GM20431 (cell line): ENCODE data around the gene PDXDC1.
"Not testable (repeated sequence)": the region's sequence is repeated elsewhere in the genome, so short reads cannot be mapped to it uniquely, and the experiment has no call there.

Source experiments
- in situ Hi-C: fragments of 300-500 bp; cut with MseI, MboI; formaldehyde crosslinking; loops from one replicate; pipeline ENCODE4 v1.15.0; 2020; ENCODE audit warnings: low sequenced_read_pairs; ENCODE audit not compliant: unreplicated experiment

Gene PDXDC1

GRCh38 chr16:15054357-15055140, 79.7 kb downstream of the PDXDC1 start:
- in situ Hi-C loops: loop anchor here (25.0 kb wide), 1 partner anchor 92 kb away; no protein-coding TSS in a partner anchor

GRCh38 chr16:15055141-15056053, 80.6 kb downstream of the PDXDC1 start:
- in situ Hi-C loops: loop anchor here (25.0 kb wide), 1 partner anchor 93 kb away; no protein-coding TSS in a partner anchor

GRCh38 chr16:15057681-15058417, 83.0 kb downstream of the PDXDC1 start:
- in situ Hi-C loops: loop anchor here (25.0 kb wide), 1 partner anchor 96 kb away; no protein-coding TSS in a partner anchor

DNA sequence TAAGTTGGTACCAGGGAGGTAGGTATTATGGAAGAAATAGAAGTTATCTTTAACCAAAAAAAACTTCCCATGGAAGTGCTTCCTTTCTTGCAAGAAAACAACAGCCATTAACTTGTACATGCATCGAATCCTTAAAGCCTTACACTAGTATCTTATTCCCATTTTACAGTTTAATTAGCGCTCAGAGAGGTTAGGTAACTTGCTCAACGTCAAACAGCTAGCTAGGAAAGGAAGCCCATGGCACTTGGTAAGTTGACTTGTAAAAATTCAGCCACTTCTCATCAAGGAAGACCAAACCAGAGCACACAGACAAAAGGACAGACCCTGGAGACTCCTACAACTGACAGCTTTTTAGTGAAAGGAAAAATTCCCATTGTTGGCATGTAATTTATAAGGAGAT, 84.5 kb downstream of the PDXDC1 start:
- in situ Hi-C loops: loop anchor here (25.0 kb wide), 1 partner anchor 97 kb away; no protein-coding TSS in a partner anchor

DNA sequence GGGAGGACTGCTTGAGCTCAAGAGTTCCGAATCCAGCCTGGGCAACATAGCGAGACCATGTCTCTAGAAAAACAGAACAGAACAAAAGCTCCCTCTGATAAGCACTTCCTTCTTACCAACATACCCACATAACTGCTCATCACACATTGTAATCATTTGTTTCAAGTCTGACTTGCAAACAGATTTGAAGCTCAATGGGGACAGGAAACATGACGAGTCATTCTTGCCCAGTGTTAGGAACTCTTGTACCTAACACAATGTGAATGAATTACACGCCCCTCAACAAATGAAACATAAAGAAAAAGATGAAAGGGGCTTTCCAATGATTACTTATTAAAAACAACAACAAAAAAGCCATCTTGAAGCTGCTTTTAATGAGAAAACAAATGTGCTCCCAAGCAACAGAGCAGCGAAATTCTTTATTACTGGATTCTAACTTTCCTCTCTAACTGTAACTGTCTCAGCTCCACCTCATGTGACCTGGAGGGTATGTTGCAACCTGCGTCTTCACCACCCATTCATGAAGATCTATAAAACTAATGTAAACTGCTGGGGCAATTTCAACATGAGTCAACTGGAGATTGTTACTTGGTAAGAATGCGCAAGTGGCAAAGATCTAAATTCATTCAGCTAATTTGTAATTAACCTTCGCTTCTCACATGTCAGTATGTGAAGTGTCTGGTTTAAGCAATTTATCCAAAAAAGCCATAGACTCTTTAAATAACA, 87.4 kb downstream of the PDXDC1 start:
- in situ Hi-C loops: loop anchor here (25.0 kb wide), 1 partner anchor 100 kb away; no protein-coding TSS in a partner anchor

- in situ Hi-C loops: loop anchor here (25.0 kb wide), 1 partner anchor 104 kb away; no protein-coding TSS in a partner anchor
Measured at GRCh38 chr16:15065961-15066360, 91.1 kb downstream of the PDXDC1 start.

DNA sequence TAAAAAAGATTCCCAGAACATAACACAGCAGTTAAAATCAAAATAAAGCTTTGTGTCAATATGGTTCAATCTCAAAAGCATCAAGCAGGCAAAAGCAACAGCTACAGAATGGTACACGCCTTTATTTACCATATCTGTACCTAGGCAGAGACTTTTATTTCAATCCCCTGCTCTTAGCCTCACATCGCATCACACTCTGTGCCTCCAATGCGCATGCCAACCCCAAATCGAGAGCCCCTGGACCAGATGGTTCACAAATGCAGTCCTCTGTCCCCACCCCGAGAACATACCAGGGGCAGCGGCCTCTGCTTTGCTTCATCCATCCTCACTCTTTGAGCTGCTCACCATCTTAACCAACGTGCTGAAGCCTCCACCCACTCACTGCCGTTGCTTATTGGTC, 91.9 kb downstream of the PDXDC1 start:
- in situ Hi-C loops: loop anchor here (25.0 kb wide), 1 partner anchor 104 kb away; no protein-coding TSS in a partner anchor

- in situ Hi-C loops: loop anchor here (25.0 kb wide), 1 partner anchor 109 kb away; no protein-coding TSS in a partner anchor
Measured at GRCh38 chr16:15071013-15071412, 96.2 kb downstream of the PDXDC1 start.

GRCh38 chr16:15071916-15072769, 97.3 kb downstream of the PDXDC1 start:
- in situ Hi-C loops: loop anchor here (25.0 kb wide), 1 partner anchor 110 kb away; no protein-coding TSS in a partner anchor

- in situ Hi-C loops: loop anchor here (25.0 kb wide), 1 partner anchor 111 kb away; no protein-coding TSS in a partner anchor
Measured at GRCh38 chr16:15073101-15073500, 98.3 kb downstream of the PDXDC1 start.

DNA sequence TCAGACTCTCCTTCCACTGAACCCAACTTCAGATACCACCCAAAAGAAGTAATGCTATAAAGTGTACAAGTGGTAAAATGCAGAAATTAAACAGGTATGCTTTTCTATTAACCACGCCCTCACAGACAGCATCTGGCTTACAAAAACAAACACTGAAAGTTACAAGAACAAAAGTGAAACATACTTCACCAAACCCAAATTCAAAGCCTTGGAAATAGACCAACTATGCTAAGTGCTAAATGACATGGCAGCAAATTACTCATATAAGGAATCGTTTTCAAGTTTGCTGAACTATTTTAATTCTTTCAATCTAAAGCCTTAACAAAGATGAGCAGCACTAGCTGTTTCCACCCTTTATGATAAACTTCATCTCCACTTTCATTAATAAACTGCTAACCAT, 101.3 kb downstream of the PDXDC1 start:
- in situ Hi-C loops: not testable (repeated sequence)

GRCh38 chr16:15080883-15081282, 106.1 kb downstream of the PDXDC1 start:
- in situ Hi-C loops: not testable (repeated sequence)

DNA sequence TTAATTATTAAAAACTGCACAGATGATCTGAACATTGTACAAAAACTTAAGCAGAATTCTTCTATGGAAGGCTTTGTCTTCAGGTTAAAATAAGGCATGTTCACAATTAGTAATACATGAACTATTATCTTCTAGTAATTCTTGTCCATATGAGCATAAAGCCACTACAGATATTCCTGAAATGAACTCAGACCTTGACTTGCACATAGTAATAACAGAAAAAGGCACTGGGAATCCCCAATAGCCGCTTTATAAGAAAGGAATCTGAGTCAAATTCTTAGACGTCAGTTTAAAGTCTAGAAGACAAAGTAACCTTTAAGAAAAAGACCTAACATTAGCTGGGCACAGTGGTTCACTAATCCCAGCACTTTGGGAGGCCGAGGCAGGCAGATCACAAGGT, 108.0 kb downstream of the PDXDC1 start:
- in situ Hi-C loops: not testable (repeated sequence)

DNA sequence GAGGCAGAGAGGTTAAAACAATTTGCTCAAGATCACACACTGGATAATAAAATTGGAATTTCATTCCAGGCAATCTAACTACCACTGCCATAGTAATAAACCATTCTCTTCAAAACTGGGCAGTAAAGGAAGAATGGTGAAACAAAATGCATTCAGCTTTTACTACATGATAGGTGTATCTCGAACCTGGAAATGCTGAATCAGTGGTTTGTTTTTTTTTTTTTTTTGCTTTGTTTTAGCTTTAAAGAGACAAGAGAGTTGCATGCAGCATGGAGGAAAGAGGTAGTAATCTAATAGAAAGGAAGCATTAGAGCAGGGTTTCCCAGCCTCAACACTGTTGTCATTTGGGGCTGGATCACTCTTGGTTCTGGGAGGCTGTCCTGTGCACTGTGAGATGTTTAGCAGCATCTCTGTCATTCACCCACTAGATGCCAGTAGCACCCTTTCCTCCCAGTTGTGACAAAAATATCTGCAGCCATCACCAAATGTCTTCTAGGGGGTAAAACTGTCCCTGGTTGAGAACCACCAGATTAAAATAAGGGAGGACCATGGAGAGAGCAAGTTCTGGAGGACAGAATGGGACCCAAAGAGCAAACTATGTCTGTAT, 115.9 kb downstream of the PDXDC1 start:
- in situ Hi-C loops: not testable (repeated sequence)

DNA sequence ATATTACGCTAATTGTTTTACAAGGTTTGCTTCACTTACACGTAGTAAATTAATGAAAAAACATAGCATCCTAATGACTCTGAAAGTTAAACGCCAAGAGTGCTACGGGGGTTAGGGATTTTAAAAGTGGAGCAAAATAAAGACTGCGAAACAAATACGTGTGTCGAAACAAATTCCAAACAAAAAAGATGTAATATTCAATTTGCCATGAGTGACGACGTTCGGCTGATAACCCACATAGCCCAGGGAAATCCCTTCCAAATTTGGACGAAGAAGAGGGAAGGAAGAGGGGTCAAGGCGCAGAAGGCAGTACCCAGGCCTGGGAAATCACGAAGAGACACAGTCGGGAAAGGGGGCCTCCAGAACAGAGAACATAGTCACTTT, 118.7 kb downstream of the PDXDC1 start:
- in situ Hi-C loops: not testable (repeated sequence)

GRCh38 chr16:15093955-15094827, 119.4 kb downstream of the PDXDC1 start, which contains the start of gene RRN3:
TSS of gene RRN3 (minus strand) at chr16:15094272. CDS start at chr16:15094233, 39 bp downstream.
- in situ Hi-C loops: not testable (repeated sequence)

DNA sequence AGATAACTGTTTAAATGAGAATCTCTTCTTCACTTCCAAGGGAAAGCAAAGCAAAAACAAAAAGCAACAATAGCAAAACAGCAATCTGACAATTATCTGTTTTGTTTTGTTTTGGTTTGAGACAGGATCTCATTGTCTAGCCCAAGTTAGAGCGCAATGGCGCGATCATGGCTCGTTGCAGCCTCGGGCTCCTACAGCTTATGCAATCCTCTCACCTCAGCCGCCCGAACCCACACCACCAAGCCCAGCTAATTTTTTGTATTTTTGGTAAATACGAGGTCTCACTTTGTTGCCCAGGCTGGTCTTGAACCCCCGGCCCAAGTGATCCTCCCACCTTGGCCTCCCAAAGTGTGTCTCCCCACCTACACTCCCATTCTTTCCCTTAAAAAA, 121.8 kb downstream of the PDXDC1 start:
- in situ Hi-C loops: not testable (repeated sequence)
